Lower leg skin (tissue), 4 donors: ENCODE data around the gene NF1. TPM values are rescaled to one million over a fixed set of nuclear protein-coding genes. Genes with fewer than 3 reads are reported as not detected.

Experiments used
- DNase-seq, 2 donors: peaks; one replicate each; pipeline ENCODE4 v3.0.0-alpha.2; 2019; ENCODE audit warnings: low spot score in 2 of 2
- H3K4me3 ChIP-seq: fragments of 200-600 bp; sonication (generic); 2 replicates; pipeline ENCODE4 v1.5.1; 2017; ENCODE audit warnings: mild to moderate bottlenecking, low read depth; ENCODE audit not compliant: poor library complexity, severe bottlenecking
- POLR2A ChIP-seq, 2 donors: fragments of 450-650 bp; IDR thresholded peaks; one replicate each; pipeline ENCODE4 v1.6.1; 2016 to 2017; ENCODE audit warnings: antibody characterized with exemption in 2 of 2, mild to moderate bottlenecking in 1 of 2, moderate library complexity in 1 of 2
- WGBS, 2 donors: methylation state at CpG; one replicate each; pipeline ENCODE4 v1.1.5; 2018; 5-methylcytosine and 5-hydroxymethylcytosine counted together
- intact Hi-C: fragments of 100-400 bp; cut with DNase I; formaldehyde crosslinking; loops from one replicate; pipeline ENCODE4 v1.15.0; 2023; ENCODE audit warnings: low total_unique reads
- total RNA-seq, 4 donors: library from RNA; depleted of rRNA; stranded (reverse); fragments of >200 nt; gene quantifications; one replicate each; pipeline ENCODE4 v1.1.0, GENCODE V29; 2016
- TF ChIP-seq, protein P1 (sequence below), 3 donors: fragments of 450-650 bp; IDR thresholded peaks; one replicate each; pipeline ENCODE4 v1.5.1; 2016; ENCODE audit warnings: antibody characterized with exemption in 3 of 3, mild to moderate bottlenecking in 3 of 3, moderate library complexity in 2 of 3

Gene NF1
- total RNA-seq, 4 donors from 2014 or later: 27.5 to 48.6 (median 34.3) TPM

DNA sequence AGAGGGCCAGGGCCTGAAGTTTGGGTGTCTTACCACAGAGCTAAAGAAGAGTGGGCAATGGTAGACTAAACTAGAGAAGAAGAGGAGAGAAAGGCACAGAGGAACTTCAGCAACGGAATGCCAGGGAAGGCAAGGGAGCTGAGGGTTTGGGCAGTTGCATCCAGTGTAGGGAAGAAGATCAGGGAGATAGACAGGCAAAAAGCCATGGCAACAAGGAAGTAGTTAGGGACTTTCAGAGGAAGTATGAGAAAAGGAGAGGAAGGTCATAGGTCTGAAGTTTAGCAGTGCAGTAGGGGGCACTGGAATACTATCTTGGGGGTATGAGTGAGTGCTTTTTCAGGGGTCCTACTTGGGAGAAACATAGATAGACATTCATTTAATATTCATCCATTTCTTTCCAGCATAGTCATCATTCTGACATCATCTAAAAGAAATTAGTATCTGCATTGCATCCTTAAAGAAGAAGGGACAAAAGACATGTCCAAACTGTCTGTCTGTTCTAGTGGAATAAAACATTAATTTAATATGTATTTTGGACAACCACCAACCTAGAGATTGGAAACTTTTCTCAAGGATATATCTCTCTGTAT is 2.2 kb upstream of the NF1 start:
- no peak for DNase-seq
- intact Hi-C loops: no loop called here
- H3K4me3 ChIP-seq: no peak overlapping the region
- 63 to 79% methylated on average over 1 of the region's 1 CpG for WGBS, 2 donors
- TF ChIP-seq POLR2A (IDR thresholded peaks at IDR 0.05): no peak
- TF ChIP-seq, protein P1, sequence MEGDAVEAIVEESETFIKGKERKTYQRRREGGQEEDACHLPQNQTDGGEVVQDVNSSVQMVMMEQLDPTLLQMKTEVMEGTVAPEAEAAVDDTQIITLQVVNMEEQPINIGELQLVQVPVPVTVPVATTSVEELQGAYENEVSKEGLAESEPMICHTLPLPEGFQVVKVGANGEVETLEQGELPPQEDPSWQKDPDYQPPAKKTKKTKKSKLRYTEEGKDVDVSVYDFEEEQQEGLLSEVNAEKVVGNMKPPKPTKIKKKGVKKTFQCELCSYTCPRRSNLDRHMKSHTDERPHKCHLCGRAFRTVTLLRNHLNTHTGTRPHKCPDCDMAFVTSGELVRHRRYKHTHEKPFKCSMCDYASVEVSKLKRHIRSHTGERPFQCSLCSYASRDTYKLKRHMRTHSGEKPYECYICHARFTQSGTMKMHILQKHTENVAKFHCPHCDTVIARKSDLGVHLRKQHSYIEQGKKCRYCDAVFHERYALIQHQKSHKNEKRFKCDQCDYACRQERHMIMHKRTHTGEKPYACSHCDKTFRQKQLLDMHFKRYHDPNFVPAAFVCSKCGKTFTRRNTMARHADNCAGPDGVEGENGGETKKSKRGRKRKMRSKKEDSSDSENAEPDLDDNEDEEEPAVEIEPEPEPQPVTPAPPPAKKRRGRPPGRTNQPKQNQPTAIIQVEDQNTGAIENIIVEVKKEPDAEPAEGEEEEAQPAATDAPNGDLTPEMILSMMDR (IDR thresholded peaks at IDR 0.05): no peak

DNA sequence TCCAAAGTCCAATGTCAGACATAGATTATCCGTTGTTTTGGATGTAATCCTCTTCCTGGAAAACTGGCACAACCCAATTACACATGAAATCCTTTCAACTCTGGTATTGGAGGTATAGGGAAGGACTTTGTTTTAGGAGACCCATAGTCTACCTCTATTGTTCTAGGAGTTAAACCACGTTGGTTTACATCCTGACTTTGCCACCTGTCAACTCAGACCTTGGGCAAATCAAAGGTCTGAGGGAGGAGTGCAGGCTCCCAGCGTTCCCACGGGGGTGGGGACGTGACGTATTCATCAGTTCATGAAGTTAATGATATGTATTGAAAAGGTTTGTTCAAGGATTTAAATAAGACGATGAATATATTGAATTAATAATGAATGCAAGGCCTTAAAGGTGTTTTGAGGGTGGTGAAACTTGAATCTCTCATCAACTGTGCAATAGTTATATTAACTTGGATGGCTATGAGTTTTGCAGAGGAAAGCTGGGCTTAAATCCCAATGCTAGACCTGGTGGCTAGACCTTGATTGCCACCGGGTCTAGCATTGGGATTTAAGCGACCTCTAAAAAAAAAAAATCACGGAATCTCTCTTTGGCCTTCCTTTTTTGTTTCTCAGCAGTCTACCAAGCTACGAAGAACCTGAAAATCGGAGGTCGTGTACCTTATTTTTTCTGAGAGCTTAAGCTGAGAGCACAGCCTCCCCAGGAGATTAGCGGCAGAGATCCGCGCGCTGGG is 744 bp upstream of the NF1 start:
- peak overlapping the region; percentile 100 for H3K4me3 ChIP-seq
- WGBS, 2 donors: 29% methylated on average over 17 of the region's 17 CpGs
- no peak for DNase-seq
- TF ChIP-seq POLR2A (IDR thresholded peaks at IDR 0.05): no peak
- TF ChIP-seq, protein P1 (IDR thresholded peaks at IDR 0.05): no peak
- intact Hi-C loops: no loop called here

DNA sequence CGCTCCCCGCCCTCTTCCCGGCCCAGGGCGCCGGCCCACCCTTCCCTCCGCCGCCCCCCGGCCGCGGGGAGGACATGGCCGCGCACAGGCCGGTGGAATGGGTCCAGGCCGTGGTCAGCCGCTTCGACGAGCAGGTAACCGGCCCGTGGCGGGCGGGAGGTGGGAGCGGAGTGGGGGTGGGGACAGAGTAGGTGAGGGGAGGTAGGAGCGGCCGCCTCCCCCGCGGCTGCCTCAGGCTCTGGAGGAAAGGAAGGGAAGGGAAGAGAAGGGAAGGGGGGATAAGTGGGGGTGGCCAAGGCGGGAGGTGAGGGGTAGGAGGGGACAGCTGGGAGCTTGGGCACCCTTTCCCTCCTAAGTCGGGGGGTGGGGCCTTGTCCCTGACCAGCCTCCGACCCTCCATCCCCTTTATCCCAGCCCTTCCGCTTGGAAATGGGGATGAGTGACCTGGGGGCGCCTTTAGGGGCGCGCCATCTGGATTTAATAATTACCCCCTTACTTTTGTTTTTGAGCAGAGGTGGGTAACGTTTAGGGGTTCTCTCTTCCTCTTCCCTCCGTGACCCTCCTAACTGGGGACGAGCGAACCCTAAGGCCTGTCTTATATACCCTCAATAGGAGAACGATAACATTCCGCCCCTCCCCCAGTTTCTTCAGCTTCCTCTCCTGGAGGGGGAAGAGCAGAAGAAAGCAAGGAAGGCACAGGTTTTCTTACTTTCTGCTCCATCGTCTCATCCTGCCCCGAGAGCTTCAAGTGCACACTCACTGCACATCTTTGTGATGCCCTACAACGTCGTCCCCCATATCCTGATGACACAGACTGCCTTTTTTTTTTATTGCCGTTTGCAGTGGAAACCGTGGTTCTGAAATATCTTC is 694 bp downstream of the NF1 start:
- 1% methylated on average over 38 to 45 of the region's 45 CpGs for WGBS, 2 donors
- H3K4me3 ChIP-seq: peak overlapping the region; percentile 100
- peak; percentile 23 to 90 for DNase-seq
- no peak for TF ChIP-seq POLR2A (IDR thresholded peaks at IDR 0.05)
- TF ChIP-seq, protein P1 (IDR thresholded peaks at IDR 0.05): no peak
- intact Hi-C loops: no loop called here

DNA sequence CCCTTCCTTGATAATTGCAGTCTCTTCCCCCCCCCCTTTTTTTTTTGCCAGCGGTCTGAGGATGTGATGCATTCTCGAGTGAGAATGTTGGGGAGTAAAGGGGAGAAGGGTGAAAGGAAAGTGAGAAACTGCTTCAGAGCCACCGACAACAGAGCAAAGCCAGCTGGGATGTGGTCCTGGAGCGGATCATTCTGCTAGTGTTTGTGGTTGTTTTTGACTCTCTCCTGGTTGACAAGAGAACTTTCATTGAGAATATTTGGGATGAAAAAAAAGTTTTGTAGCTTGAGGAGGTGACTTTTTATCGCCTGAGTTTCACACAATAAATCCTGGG is 1.3 kb downstream of the NF1 start:
- DNase-seq: no peak
- 10 to 12% methylated on average over 5 of the region's 5 CpGs for WGBS, 2 donors
- no peak for TF ChIP-seq POLR2A (IDR thresholded peaks at IDR 0.05)
- TF ChIP-seq, protein P1 (IDR thresholded peaks at IDR 0.05): no peak
- H3K4me3 ChIP-seq: peak overlapping the region; percentile 100
- intact Hi-C loops: no loop called here

DNA sequence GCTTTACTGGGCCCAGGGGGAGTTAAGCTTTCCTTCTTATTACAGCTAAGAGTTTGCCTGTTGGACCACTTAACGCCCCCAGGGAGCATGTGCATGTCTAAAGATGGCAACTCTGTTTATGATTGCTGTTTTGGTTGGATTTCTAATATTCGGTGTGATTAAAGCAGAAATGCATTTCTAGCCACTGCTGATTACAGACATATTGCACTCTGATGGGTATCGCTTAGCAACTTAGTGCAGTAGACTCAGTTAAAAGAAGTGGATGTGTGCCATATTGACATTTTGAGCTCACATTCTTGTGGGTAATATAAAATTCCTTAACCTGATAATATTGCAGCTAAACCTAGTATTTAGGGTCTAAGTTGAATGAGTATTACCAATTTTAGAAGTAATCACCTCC is 4.2 kb downstream of the NF1 start:
- DNase-seq: no peak
- 71% methylated on average over 3 of the region's 3 CpGs for WGBS, 2 donors
- intact Hi-C loops: no loop called here
- H3K4me3 ChIP-seq: no peak overlapping the region
- no peak for TF ChIP-seq POLR2A (IDR thresholded peaks at IDR 0.05)
- TF ChIP-seq, protein P1 (IDR thresholded peaks at IDR 0.05): no peak
